H9 (cell line): ENCODE data around the gene ARFIP1. TPM values are rescaled to one million over a fixed set of nuclear protein-coding genes. Genes with fewer than 3 reads are reported as not detected.
A peak's percentile ranks its signal among the peaks of the same experiment; 100 is the strongest.

Source experiments
- DNase-seq: peaks from one replicate; pipeline ENCODE4 v3.0.0-alpha.2; 2017
- H2AFZ ChIP-seq: one replicate; pipeline ENCODE4 v1.6.1; 2013; ENCODE audit warnings: mild to moderate bottlenecking, low read length, control low read depth, moderate library complexity
- H2AK5ac ChIP-seq: 2 replicates; pipeline ENCODE4 v1.6.1; 2013; ENCODE audit warnings: low read length, control low read depth, mixed read lengths; ENCODE audit not compliant: insufficient read length
- H2BK120ac ChIP-seq: one replicate; pipeline ENCODE4 v1.6.1; 2013; ENCODE audit warnings: low read depth, mild to moderate bottlenecking, low read length, control low read depth, inconsistent platforms; ENCODE audit not compliant: poor library complexity, severe bottlenecking
- H2BK12ac ChIP-seq: 2 replicates; pipeline ENCODE4 v1.6.1; 2013; ENCODE audit warnings: low read length, control low read depth, mixed read lengths, low read depth; ENCODE audit not compliant: insufficient read length
- H2BK15ac ChIP-seq: 2 replicates; pipeline ENCODE4 v1.6.1; 2013; ENCODE audit warnings: low read depth, low read length, control low read depth
- H2BK20ac ChIP-seq: one replicate; pipeline ENCODE4 v1.6.1; 2013; ENCODE audit warnings: low read depth, mild to moderate bottlenecking, low read length, control low read depth, inconsistent platforms; ENCODE audit not compliant: poor library complexity, severe bottlenecking
- H2BK5ac ChIP-seq: 2 replicates; pipeline ENCODE4 v1.6.1; 2013; ENCODE audit warnings: low read length, control low read depth, mixed read lengths; ENCODE audit not compliant: insufficient read length
- H3K14ac ChIP-seq: 2 replicates; pipeline ENCODE4 v1.6.1; 2013; ENCODE audit warnings: low read length, control low read depth; ENCODE audit not compliant: insufficient read depth
- H3K18ac ChIP-seq: 2 replicates; pipeline ENCODE4 v1.6.1; 2013; ENCODE audit warnings: low read depth, mild to moderate bottlenecking, mixed read lengths, low read length, control low read depth; ENCODE audit not compliant: insufficient read length
- H3K23ac ChIP-seq: 2 replicates; pipeline ENCODE4 v1.6.1; 2013; ENCODE audit warnings: low read length, control low read depth, mixed read lengths, low read depth; ENCODE audit not compliant: insufficient read length
- H3K23me2 ChIP-seq: 2 replicates; pipeline ENCODE4 v1.6.1; 2013; ENCODE audit warnings: low read depth, mild to moderate bottlenecking, mixed read lengths, low read length, control low read depth; ENCODE audit not compliant: insufficient read length, poor library complexity, severe bottlenecking
- H3K27ac ChIP-seq: 2 replicates; pipeline ENCODE4 v1.5.1; 2013; ENCODE audit warnings: low read length, control low read depth, mixed read lengths, low read depth; ENCODE audit not compliant: insufficient read length
- H3K27me3 ChIP-seq: 2 replicates; pipeline ENCODE4 v1.6.1; 2013; ENCODE audit warnings: low read length, control low read depth, inconsistent platforms; ENCODE audit not compliant: insufficient read depth
- H3K4ac ChIP-seq: 2 replicates; pipeline ENCODE4 v1.6.1; 2013; ENCODE audit warnings: low read depth, mild to moderate bottlenecking, control low read depth, inconsistent platforms, low read length, moderate library complexity
- H3K4me1 ChIP-seq: 2 replicates; pipeline ENCODE4 v1.6.1; 2013; ENCODE audit warnings: low read length, control low read depth, inconsistent platforms; ENCODE audit not compliant: insufficient read depth
- H3K4me2 ChIP-seq: 2 replicates; pipeline ENCODE4 v1.6.1; 2013; ENCODE audit warnings: low read length, control low read depth, mixed read lengths; ENCODE audit not compliant: insufficient read length, insufficient read depth
- H3K56ac ChIP-seq: 2 replicates; pipeline ENCODE4 v1.6.1; 2013; ENCODE audit warnings: low read depth, mild to moderate bottlenecking, mixed read lengths, low read length, control low read depth; ENCODE audit not compliant: insufficient read length
- H3K79me1 ChIP-seq: 2 replicates; pipeline ENCODE4 v1.6.1; 2013; ENCODE audit warnings: low read depth, mild to moderate bottlenecking, moderate library complexity, low read length, control low read depth, inconsistent platforms; ENCODE audit not compliant: insufficient read depth, poor library complexity, severe bottlenecking
- H3K79me2 ChIP-seq: 2 replicates; pipeline ENCODE4 v1.6.1; 2013; ENCODE audit warnings: low read length, control low read depth, inconsistent platforms; ENCODE audit not compliant: insufficient read depth
- H3K9ac ChIP-seq: 2 replicates; pipeline ENCODE4 v1.6.1; 2013; ENCODE audit warnings: low read length, control low read depth, mixed read lengths; ENCODE audit not compliant: insufficient read length; ENCODE audit errors: extremely low read depth
- H3K9me3 ChIP-seq: one replicate; pipeline ENCODE4 v1.6.1; 2013; ENCODE audit warnings: low read depth, low read length, inconsistent platforms; ENCODE audit not compliant: control insufficient read depth
- H3T11ph ChIP-seq: one replicate; pipeline ENCODE4 v1.6.1; 2013; ENCODE audit warnings: mild to moderate bottlenecking, low read length, control low read depth, inconsistent platforms
- H4K20me1 ChIP-seq: one replicate; pipeline ENCODE4 v1.6.1; 2013; ENCODE audit not compliant: control insufficient read depth, insufficient read length, insufficient read depth
- H4K5ac ChIP-seq: 2 replicates; pipeline ENCODE4 v1.6.1; 2013; ENCODE audit warnings: low read depth, mild to moderate bottlenecking, mixed read lengths, low read length, control low read depth; ENCODE audit not compliant: insufficient read length
- H4K8ac ChIP-seq: replicated peaks from 2 replicates; pipeline ENCODE4 v1.6.1; 2013; ENCODE audit warnings: low read length, control low read depth, mixed read lengths, low read depth; ENCODE audit not compliant: insufficient read length
- H4K91ac ChIP-seq: 2 replicates; pipeline ENCODE4 v1.6.1; 2013; ENCODE audit warnings: low read depth, mild to moderate bottlenecking, moderate library complexity, mixed read lengths, low read length, control low read depth; ENCODE audit not compliant: insufficient read length
- H3K27ac Mint-ChIP-seq, 3 experiments: 2 replicates in 2 of 3; 3 replicates in 1 of 3; pipeline ENCODE4 v1.8.0; 2020 to 2021; ENCODE audit warnings: mixed read lengths in 3 of 3, mild to moderate bottlenecking in 1 of 3, moderate library complexity in 1 of 3
- H3K27me3 Mint-ChIP-seq: 2 replicates; pipeline ENCODE4 v1.8.0; 2021; ENCODE audit warnings: low read depth, mild to moderate bottlenecking, moderate library complexity, mixed read lengths
- H3K36me3 Mint-ChIP-seq, 3 experiments: 2 replicates in 2 of 3; 3 replicates in 1 of 3; pipeline ENCODE4 v1.8.0; 2020 to 2021; ENCODE audit warnings: low read depth in 3 of 3, mixed read lengths in 3 of 3; ENCODE audit not compliant: insufficient read depth in 1 of 3
- H3K4me1 Mint-ChIP-seq, 2 experiments: 2 replicates each; pipeline ENCODE4 v1.8.0; 2020; ENCODE audit warnings: mixed read lengths in 2 of 2
- H3K4me3 Mint-ChIP-seq, 2 experiments: 2 replicates in 1 of 2; 3 replicates in 1 of 2; pipeline ENCODE4 v1.8.0; 2020 to 2021; ENCODE audit warnings: mild to moderate bottlenecking in 2 of 2, mixed read lengths in 2 of 2, moderate library complexity in 1 of 2
- H3K9me3 Mint-ChIP-seq, 2 experiments: 2 replicates in 1 of 2; 3 replicates in 1 of 2; pipeline ENCODE4 v1.8.0; 2020; ENCODE audit warnings: mild to moderate bottlenecking in 2 of 2, mixed read lengths in 2 of 2, moderate library complexity in 1 of 2
- WGBS: extraction: QIAGEN DNeasy Blood & Tissue Kit; methylation state at CpG from one replicate; pipeline ENCODE4 v1.1.7; 2013; ENCODE audit warnings: missing lambda C conversion rate, low lambda C conversion rate, mixed read lengths; ENCODE audit not compliant: insufficient read length; ENCODE audit errors: extremely low coverage; 5-methylcytosine and 5-hydroxymethylcytosine counted together
- total RNA-seq: library from RNA; stranded (reverse); gene quantifications from 2 replicates; pipeline ENCODE4 v1.2.1, GENCODE V29; 2021
- TF ChIP-seq, protein P1 (sequence below): fragments of 200-600 bp; sonication (generic); conservative IDR thresholded peaks from 3 replicates; pipeline ENCODE4 v1.8.0; 2021; ENCODE audit warnings: antibody characterized with exemption, mild to moderate bottlenecking

The ARFIP1 gene
- total RNA-seq, 1 experiment from 2014 or later = 30.8 TPM

DNA sequence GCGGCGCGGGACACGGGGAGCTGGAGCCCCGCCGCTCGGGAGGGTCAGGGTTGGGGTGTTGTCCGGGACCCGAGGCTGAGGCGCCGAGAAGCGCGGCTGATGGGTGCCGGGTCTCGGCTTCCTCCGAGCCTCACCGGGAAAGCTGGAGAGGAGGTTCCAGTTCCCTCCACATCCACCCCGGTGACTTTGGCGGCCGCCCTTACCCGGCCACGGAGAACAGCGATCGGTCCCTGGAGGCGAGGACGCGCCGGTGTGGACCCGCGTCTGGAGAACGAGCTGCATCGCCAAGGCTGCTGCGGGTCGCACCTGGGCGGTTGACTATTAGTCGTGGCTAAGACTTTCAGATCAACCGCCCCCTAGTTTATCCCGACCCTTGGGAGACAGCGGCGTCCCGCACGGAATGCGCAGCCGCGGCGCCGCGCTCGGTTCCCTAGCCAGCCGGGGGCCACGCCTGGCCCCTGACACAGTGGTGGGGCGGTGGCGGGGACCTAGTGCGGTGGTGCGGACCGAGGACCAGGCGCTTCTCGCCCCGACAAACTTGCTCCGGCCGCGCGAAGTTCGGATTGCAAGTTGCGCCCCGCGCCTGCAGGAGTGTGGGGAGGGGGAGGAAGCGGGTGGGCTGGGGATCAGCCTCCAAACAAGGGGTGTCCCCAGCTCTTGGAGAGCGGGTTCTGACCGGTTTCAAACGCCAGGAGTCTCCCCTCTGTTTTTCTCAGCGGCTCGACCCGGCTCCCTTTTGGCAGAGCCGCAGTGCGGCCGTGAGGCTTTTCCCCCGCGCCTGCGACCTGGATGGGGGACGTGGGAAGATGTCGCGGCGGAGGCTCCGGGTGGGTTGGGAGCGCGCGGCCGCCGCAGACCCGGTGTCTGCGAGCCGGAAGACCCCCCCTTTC is 156.9 kb downstream of the ARFIP1 start:
- peak overlapping the region; percentile 76 for H3K14ac ChIP-seq
- H2AK5ac ChIP-seq = no peak overlapping the region
- peak overlapping the region; percentile 35 for H3K18ac ChIP-seq
- no peak overlapping the region for H4K8ac ChIP-seq
- H2BK5ac ChIP-seq = no peak overlapping the region
- no peaks in the 10 kb centered on the region for H3K9me3 ChIP-seq
- H3T11ph ChIP-seq = no peak overlapping the region
- Mint-ChIP-seq H3K4me3 (peak overlapping the region; percentile 82 to 93), H3K9me3 (no peaks in the 10 kb centered on the region; a peak in 1 of 5 replicates), H3K4me1 (peaks cover 37 to 38% of the 10 kb centered on the region in 2 experiments), H3K27ac (peak overlapping the region in 1 of 3 experiments; percentile 65; a peak in 1 of 7 replicates), H3K27me3 (peaks cover 31% of the 10 kb centered on the region), H3K36me3 (peaks cover 0 to 7% (median 5%) of the 10 kb centered on the region in 3 experiments; a peak in 1 of 7 replicates)
- H3K79me2 ChIP-seq = peaks cover 23% of the 10 kb centered on the region; the same call in 1 of the 2 replicates
- no peak overlapping the region for H2AFZ ChIP-seq
- WGBS = no CpG with 5 or more reads among the region's 93 CpGs
- no peak overlapping the region for H4K5ac ChIP-seq
- H3K4me2 ChIP-seq = peak overlapping the region; percentile 76
- no peak overlapping the region for H2BK15ac ChIP-seq
- H3K27me3 ChIP-seq = no peaks in the 10 kb centered on the region
- no peak overlapping the region for H2BK12ac ChIP-seq
- H4K91ac ChIP-seq = no peak overlapping the region
- H3K4ac ChIP-seq = no peak overlapping the region
- H3K23me2 ChIP-seq = peaks cover 19% of the 10 kb centered on the region
- no peak overlapping the region for H3K23ac ChIP-seq
- H3K9ac ChIP-seq = peak overlapping the region; percentile 56
- TF ChIP-seq, protein P1, sequence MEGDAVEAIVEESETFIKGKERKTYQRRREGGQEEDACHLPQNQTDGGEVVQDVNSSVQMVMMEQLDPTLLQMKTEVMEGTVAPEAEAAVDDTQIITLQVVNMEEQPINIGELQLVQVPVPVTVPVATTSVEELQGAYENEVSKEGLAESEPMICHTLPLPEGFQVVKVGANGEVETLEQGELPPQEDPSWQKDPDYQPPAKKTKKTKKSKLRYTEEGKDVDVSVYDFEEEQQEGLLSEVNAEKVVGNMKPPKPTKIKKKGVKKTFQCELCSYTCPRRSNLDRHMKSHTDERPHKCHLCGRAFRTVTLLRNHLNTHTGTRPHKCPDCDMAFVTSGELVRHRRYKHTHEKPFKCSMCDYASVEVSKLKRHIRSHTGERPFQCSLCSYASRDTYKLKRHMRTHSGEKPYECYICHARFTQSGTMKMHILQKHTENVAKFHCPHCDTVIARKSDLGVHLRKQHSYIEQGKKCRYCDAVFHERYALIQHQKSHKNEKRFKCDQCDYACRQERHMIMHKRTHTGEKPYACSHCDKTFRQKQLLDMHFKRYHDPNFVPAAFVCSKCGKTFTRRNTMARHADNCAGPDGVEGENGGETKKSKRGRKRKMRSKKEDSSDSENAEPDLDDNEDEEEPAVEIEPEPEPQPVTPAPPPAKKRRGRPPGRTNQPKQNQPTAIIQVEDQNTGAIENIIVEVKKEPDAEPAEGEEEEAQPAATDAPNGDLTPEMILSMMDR = peak; percentile 31; the same call in 1 of the 3 replicates
- no peak overlapping the region for H2BK120ac ChIP-seq
- H3K56ac ChIP-seq = no peak overlapping the region
- H3K4me1 ChIP-seq = peaks cover 2% of the 10 kb centered on the region; the same call in 1 of the 2 replicates
- H3K79me1 ChIP-seq = no peaks in the 10 kb centered on the region
- H3K27ac ChIP-seq = no peak overlapping the region
- H2BK20ac ChIP-seq = no peak overlapping the region
- H4K20me1 ChIP-seq = no peaks in the 10 kb centered on the region
- DNase-seq = peak; percentile 62
